A549 (cell line): ENCODE measurements around the gene ACVR1B. TPM values are rescaled to one million over a fixed set of nuclear protein-coding genes. Genes with fewer than 3 reads are reported as not detected.

ENCODE experiments used
- ATAC-seq, 2 experiments: fragments of 200-7000 bp in 1 of 2; fragments of >200 bp in 1 of 2; cut with Nextera tagmentation in 1 of 2; cut with Tn5 transposase in 1 of 2; 3 replicates each; pipeline versions ENCODE4 v1.8.0 to v1.9.1; 2018 to 2020; ENCODE audit warnings: mild to moderate bottlenecking in 1 of 2, moderate library complexity in 1 of 2
- CTCF ChIA-PET: fragments of 300-600 bp; sonication (Branson Sonifier 250); formaldehyde crosslinking; extraction: SDS; loops from one replicate; lab custom pipeline; 2021; ENCODE audit warnings: antibody characterized with exemption, inconsistent platforms; lab: Yijun Ruan, JAX
- POLR2A ChIA-PET: fragments of 350-600 bp; formaldehyde crosslinking; extraction: SDS; loops from one replicate; lab custom pipeline; 2021; ENCODE audit warnings: antibody characterized with exemption, inconsistent platforms; lab: Yijun Ruan, JAX
- DNase-seq, 2 experiments: peaks; one replicate each; pipeline versions ENCODE4 v3.0.0 to v3.0.0-alpha.2; 2011 to 2016; ENCODE audit warnings: low read depth in 1 of 2, low spot score in 1 of 2
- FAIRE-seq: peaks from 2 replicates; lab custom pipeline; 2011; peaks lifted over from hg19 to GRCh38; lab: Jason Lieb, UNC
- H3K27ac ChIP-seq, 2 experiments: fragments of >200 bp; sonication (Bioruptor Twin); formaldehyde crosslinking; 3 replicates each; pipeline ENCODE4 v1.5.1; 2016 to 2017
- H3K4me1 ChIP-seq: fragments of >200 bp; sonication (Bioruptor Twin); formaldehyde crosslinking; 3 replicates; pipeline ENCODE4 v1.6.1; 2016
- H3K4me2 ChIP-seq: fragments of >200 bp; sonication (Bioruptor Twin); formaldehyde crosslinking; 3 replicates; pipeline ENCODE4 v1.6.1; 2016
- H3K4me3 ChIP-seq: fragments of >200 bp; sonication (Bioruptor Twin); formaldehyde crosslinking; 3 replicates; pipeline ENCODE4 v1.5.1; 2016
- H3K9me3 ChIP-seq: fragments of >200 bp; sonication (Bioruptor Twin); formaldehyde crosslinking; 3 replicates; pipeline ENCODE4 v1.6.1; 2016
- ATOH8 ChIP-seq: fragments of 250-450 bp; sonication (Bioruptor Pico); IDR thresholded peaks from 2 replicates; pipeline ENCODE4 v1.5.0; 2020; ENCODE audit warnings: low read depth, mild to moderate bottlenecking, moderate library complexity
- BCL3 ChIP-seq: fragments of >200 bp; sonication (Bioruptor Twin); formaldehyde crosslinking; IDR thresholded peaks from 3 replicates; pipeline ENCODE4 v1.6.1; 2016
- CBX2 ChIP-seq: fragments of 200-600 bp; sonication (generic); IDR thresholded peaks from 2 replicates; pipeline ENCODE4 v1.6.1; 2016; ENCODE audit warnings: low read depth, mild to moderate bottlenecking, borderline replicate concordance
- CHD2 ChIP-seq: fragments of 150-350 bp; IDR thresholded peaks from 2 replicates; pipeline ENCODE4 v1.6.1; 2014; ENCODE audit warnings: low read length; ENCODE audit not compliant: partially characterized antibody
- EHMT2 ChIP-seq: fragments of 200-600 bp; sonication (generic); IDR thresholded peaks from 2 replicates; pipeline ENCODE4 v1.6.1; 2016; ENCODE audit warnings: antibody characterized with exemption, low read depth, mild to moderate bottlenecking, moderate library complexity
- EP300 ChIP-seq, 2 experiments: fragments of >200 bp; sonication (Bioruptor Twin); formaldehyde crosslinking; IDR thresholded peaks; 2 replicates in 1 of 2; 3 replicates in 1 of 2; pipeline ENCODE4 v1.6.1; 2016 to 2017
- GATA3 ChIP-seq: IDR thresholded peaks from 2 replicates; pipeline ENCODE4 v1.6.1; 2012; ENCODE audit warnings: borderline replicate concordance
- HES2 ChIP-seq: fragments of >200 bp; sonication (Bioruptor Twin); formaldehyde crosslinking; IDR thresholded peaks from 2 replicates; pipeline ENCODE4 v1.6.1; 2016
- HOXB13 ChIP-seq: fragments of 250-450 bp; sonication (Bioruptor Pico); IDR thresholded peaks from 2 replicates; pipeline ENCODE4 v1.5.0; 2020; ENCODE audit warnings: low read depth, mild to moderate bottlenecking, moderate library complexity
- JUNB ChIP-seq: fragments of >200 bp; sonication (Bioruptor Twin); formaldehyde crosslinking; IDR thresholded peaks from 2 replicates; pipeline ENCODE4 v1.6.1; 2016
- MYC ChIP-seq: IDR thresholded peaks from 2 replicates; pipeline ENCODE4 v1.6.1; 2012; ENCODE audit warnings: mild to moderate bottlenecking, inconsistent platforms, low read length, improper control_type of control experiment, borderline replicate concordance
- NPAS2 ChIP-seq: fragments of 250-450 bp; sonication (Bioruptor Pico); IDR thresholded peaks from 2 replicates; pipeline ENCODE4 v1.8.0; 2022; ENCODE audit warnings: mild to moderate bottlenecking, moderate library complexity, borderline replicate concordance
- PBX3 ChIP-seq: IDR thresholded peaks from 2 replicates; pipeline ENCODE4 v1.6.1; 2012
- POLR2A ChIP-seq: IDR thresholded peaks from 2 replicates; pipeline ENCODE4 v1.6.1; 2012; ENCODE audit warnings: mild to moderate bottlenecking, low read length
- RAD21 ChIP-seq, 2 experiments: fragments of >200 bp in 1 of 2; sonication (Bioruptor Twin) in 1 of 2; formaldehyde crosslinking in 1 of 2; IDR thresholded peaks in 1 of 2; conservative IDR thresholded peaks in 1 of 2; 2 replicates in 1 of 2; 3 replicates in 1 of 2; pipeline ENCODE4 v1.6.1; 2012 to 2018; ENCODE audit warnings: inconsistent platforms in 1 of 2
- SMC3 ChIP-seq: fragments of >200 bp; sonication (Bioruptor Twin); formaldehyde crosslinking; IDR thresholded peaks from 3 replicates; pipeline ENCODE4 v1.6.1; 2018; ENCODE audit warnings: inconsistent platforms
- TFCP2L1 ChIP-seq: fragments of 250-450 bp; sonication (Bioruptor Pico); IDR thresholded peaks from 2 replicates; pipeline ENCODE4 v1.5.0; 2021; ENCODE audit warnings: mild to moderate bottlenecking
- USF2 ChIP-seq: fragments of 450-650 bp; IDR thresholded peaks from 2 replicates; pipeline ENCODE4 v1.6.1; 2014; ENCODE audit warnings: antibody characterized with exemption
- ZC3H11A ChIP-seq: fragments of 450-650 bp; IDR thresholded peaks from 2 replicates; pipeline ENCODE4 v1.6.1; 2014; ENCODE audit warnings: antibody characterized with exemption, mild to moderate bottlenecking
- WGBS: methylation state at CpG from one replicate; pipeline ENCODE4 v1.1.6; 2017; ENCODE audit errors: missing lambda C conversion rate; 5-methylcytosine and 5-hydroxymethylcytosine counted together
- polyA plus RNA-seq, 4 experiments: library from polyadenylated mRNA; depleted of rRNA in 3 of 4; stranded (reverse); fragments of >200 nt; fragmentation: RNase III in 1 of 4; extraction: RNeasy Plus Mini Kit Qiagen cat#74134 plus additional on column Dnase treatment in 1 of 4; gene quantifications; 2 replicates in 3 of 4; 3 replicates in 1 of 4; pipeline ENCODE4 v1.2.3, GENCODE V29; 2011 to 2017

ACVR1B gene
- polyA plus RNA-seq, 2 of the 4 experiments (the other 2 are of a cell fraction), result 15.2 to 18.4 TPM

- Histone ChIP-seq H3K4me1 (no peaks in the 10 kb centered on the region), H3K4me2 (no peak overlapping the region), H3K4me3 (no peak overlapping the region), H3K9me3 (no peaks in the 10 kb centered on the region), H3K27ac (no peak overlapping the region)
- no peak for DNase-seq
- no peak for FAIRE-seq
- ChIA-PET CTCF (no interaction called here), POLR2A (no interaction called here)
- ATAC-seq, result no peak
- 83% methylated on average over 6 of the region's 6 CpGs for WGBS
- TF ChIP-seq HES2, result no peak
- no peak for TF ChIP-seq ATOH8 (CRISPR knock-in tag)
- TF ChIP-seq SMC3, result no peak
- TF ChIP-seq CBX2, result no peak
- TF ChIP-seq POLR2A, result no peak
- TF ChIP-seq NPAS2 (CRISPR knock-in tag), result no peak
- no peak for TF ChIP-seq MYC
- no peak for TF ChIP-seq GATA3
These were observed 41.3 kb upstream of the ACVR1B start for GRCh38 chr12:51910168-51910567.

- no peaks in the 10 kb centered on the region for H3K4me1 ChIP-seq
- no peaks in the 10 kb centered on the region for H3K9me3 ChIP-seq
- no peak for FAIRE-seq
- no peak for DNase-seq
- ChIA-PET CTCF (interaction anchor here (1.0 kb wide), 1 partner anchor 13 kb away, joined by 4 read pairs; no protein-coding TSS in a partner anchor), POLR2A (no interaction called here)
- no peak overlapping the region for H3K4me3 ChIP-seq
- 79% methylated on average over 2 of the region's 3 CpGs for WGBS
- ATAC-seq, result no peak
- TF ChIP-seq ZC3H11A (no peak), NPAS2 (CRISPR knock-in tag) (no peak), GATA3 (no peak)
- H3K27ac ChIP-seq, result no peak overlapping the region
- no peak overlapping the region for H3K4me2 ChIP-seq
These were observed 40.8 kb upstream of the ACVR1B start for GRCh38 chr12:51910691-51911090.

GRCh38 chr12:51911307-51911706 lies 40.2 kb upstream of the ACVR1B start:
- ATAC-seq (no peak), DNase-seq (no peak), FAIRE-seq (no peak)
- 72% methylated on average over 6 of the region's 6 CpGs for WGBS
- TF ChIP-seq NPAS2 (CRISPR knock-in tag) (no peak), HOXB13 (CRISPR knock-in tag) (no peak), CHD2 (no peak), GATA3 (no peak), TFCP2L1 (CRISPR knock-in tag) (no peak), HES2 (no peak), RAD21 (conservative IDR thresholded peaks at IDR 0.05 in 1 of 2, IDR thresholded peaks at IDR 0.05 in 1 of 2) (no peak), BCL3 (no peak), JUNB (no peak), MYC (no peak), EHMT2 (no peak), ZC3H11A (no peak), PBX3 (no peak), USF2 (no peak), CBX2 (no peak), EP300 (IDR thresholded peaks at IDR 0.05) (no peak)
- CTCF ChIA-PET, result interaction anchor here (1.0 to 1.3 kb wide), 3 partner anchors 13 to 69 kb away, joined by 3 to 4 read pairs (median 3); no protein-coding TSS in a partner anchor
- no peaks in the 10 kb centered on the region for H3K4me1 ChIP-seq
- POLR2A ChIA-PET, result no interaction called here
- no peak overlapping the region for H3K4me3 ChIP-seq
- H3K27ac ChIP-seq, result no peak overlapping the region
- H3K9me3 ChIP-seq, result no peaks in the 10 kb centered on the region
- no peak overlapping the region for H3K4me2 ChIP-seq
